Measurements from ENCODE around the gene NDRG2.

The NDRG2 gene

GRCh38 chr14:21023174-21023573 is 1.7 kb downstream of the NDRG2 start:
- Histone ChIP-seq H3K4me2 (no peak overlapping the region), H4K20me1 (ENCODE audit: insufficient read depth) (no peaks in the 10 kb centered on the region), H3K9ac (no peak overlapping the region), H3K79me2 (ENCODE audit: insufficient read depth, low read depth) (no peaks in the 10 kb centered on the region), H3K4me1 (ENCODE audit: low read depth, poor library complexity, severe bottlenecking) (no peaks in the 10 kb centered on the region), H3K36me3 (ENCODE audit: insufficient read depth) (no peaks in the 10 kb centered on the region), H3K4me3 (IDR thresholded peaks at IDR 0.05; ENCODE audit: insufficient read depth, low read depth, low read length) (no peak overlapping the region), H3K27ac (no peak overlapping the region), H2AFZ (ENCODE audit: low read depth) (no peak overlapping the region), H3K27me3 (ENCODE audit: insufficient read depth, low read depth) (no peaks in the 10 kb centered on the region)
- TF ChIP-seq, protein P1, sequence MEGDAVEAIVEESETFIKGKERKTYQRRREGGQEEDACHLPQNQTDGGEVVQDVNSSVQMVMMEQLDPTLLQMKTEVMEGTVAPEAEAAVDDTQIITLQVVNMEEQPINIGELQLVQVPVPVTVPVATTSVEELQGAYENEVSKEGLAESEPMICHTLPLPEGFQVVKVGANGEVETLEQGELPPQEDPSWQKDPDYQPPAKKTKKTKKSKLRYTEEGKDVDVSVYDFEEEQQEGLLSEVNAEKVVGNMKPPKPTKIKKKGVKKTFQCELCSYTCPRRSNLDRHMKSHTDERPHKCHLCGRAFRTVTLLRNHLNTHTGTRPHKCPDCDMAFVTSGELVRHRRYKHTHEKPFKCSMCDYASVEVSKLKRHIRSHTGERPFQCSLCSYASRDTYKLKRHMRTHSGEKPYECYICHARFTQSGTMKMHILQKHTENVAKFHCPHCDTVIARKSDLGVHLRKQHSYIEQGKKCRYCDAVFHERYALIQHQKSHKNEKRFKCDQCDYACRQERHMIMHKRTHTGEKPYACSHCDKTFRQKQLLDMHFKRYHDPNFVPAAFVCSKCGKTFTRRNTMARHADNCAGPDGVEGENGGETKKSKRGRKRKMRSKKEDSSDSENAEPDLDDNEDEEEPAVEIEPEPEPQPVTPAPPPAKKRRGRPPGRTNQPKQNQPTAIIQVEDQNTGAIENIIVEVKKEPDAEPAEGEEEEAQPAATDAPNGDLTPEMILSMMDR (conservative IDR thresholded peaks at IDR 0.05; ENCODE audit: low read depth, low read length), result no peak

- H3K36me3 ChIP-seq (ENCODE audit: insufficient read depth), result no peaks in the 10 kb centered on the region
- H3K4me1 ChIP-seq (ENCODE audit: low read depth, poor library complexity, severe bottlenecking), result no peaks in the 10 kb centered on the region
- no peaks in the 10 kb centered on the region for H3K79me2 ChIP-seq (ENCODE audit: insufficient read depth, low read depth)
- no peaks in the 10 kb centered on the region for H4K20me1 ChIP-seq (ENCODE audit: insufficient read depth)
- no peak overlapping the region for H3K27ac ChIP-seq
- TF ChIP-seq, protein P1 (conservative IDR thresholded peaks at IDR 0.05; ENCODE audit: low read depth, low read length), result no peak
- no peak overlapping the region for H3K4me3 ChIP-seq (IDR thresholded peaks at IDR 0.05; ENCODE audit: insufficient read depth, low read depth, low read length)
- no peaks in the 10 kb centered on the region for H3K27me3 ChIP-seq (ENCODE audit: insufficient read depth, low read depth)
- H3K4me2 ChIP-seq, result no peak overlapping the region
- no peak overlapping the region for H3K9ac ChIP-seq
- H2AFZ ChIP-seq (ENCODE audit: low read depth), result no peak overlapping the region
Observed at GRCh38 chr14:21022686-21023085, 2.2 kb downstream of the NDRG2 start.

GRCh38 chr14:21020977-21021545 is 3.8 kb downstream of the NDRG2 start:
- H3K4me1 ChIP-seq (ENCODE audit: low read depth, poor library complexity, severe bottlenecking), result no peaks in the 10 kb centered on the region
- H3K27ac ChIP-seq, result no peak overlapping the region
- no peak overlapping the region for H2AFZ ChIP-seq (ENCODE audit: low read depth)
- H3K9ac ChIP-seq, result no peak overlapping the region
- no peaks in the 10 kb centered on the region for H3K79me2 ChIP-seq (ENCODE audit: insufficient read depth, low read depth)
- H3K27me3 ChIP-seq (ENCODE audit: insufficient read depth, low read depth), result no peaks in the 10 kb centered on the region
- H3K4me2 ChIP-seq, result no peak overlapping the region
- no peak overlapping the region for H3K4me3 ChIP-seq (IDR thresholded peaks at IDR 0.05; ENCODE audit: insufficient read depth, low read depth, low read length)
- H4K20me1 ChIP-seq (ENCODE audit: insufficient read depth), result no peaks in the 10 kb centered on the region
- no peaks in the 10 kb centered on the region for H3K36me3 ChIP-seq (ENCODE audit: insufficient read depth)
- TF ChIP-seq, protein P1 (conservative IDR thresholded peaks at IDR 0.05; ENCODE audit: low read depth, low read length), result no peak

- Histone ChIP-seq H3K36me3 (ENCODE audit: insufficient read depth) (no peaks in the 10 kb centered on the region), H4K20me1 (ENCODE audit: insufficient read depth) (no peaks in the 10 kb centered on the region), H3K27ac (no peak overlapping the region), H3K27me3 (ENCODE audit: insufficient read depth, low read depth) (no peaks in the 10 kb centered on the region), H3K4me1 (ENCODE audit: low read depth, poor library complexity, severe bottlenecking) (no peaks in the 10 kb centered on the region), H3K9ac (no peak overlapping the region), H3K4me2 (no peak overlapping the region), H2AFZ (ENCODE audit: low read depth) (no peak overlapping the region), H3K4me3 (IDR thresholded peaks at IDR 0.05; ENCODE audit: insufficient read depth, low read depth, low read length) (no peak overlapping the region), H3K79me2 (ENCODE audit: insufficient read depth, low read depth) (no peaks in the 10 kb centered on the region)
- TF ChIP-seq, protein P1 (conservative IDR thresholded peaks at IDR 0.05; ENCODE audit: low read depth, low read length), result no peak
Observed at GRCh38 chr14:21019366-21019765, 5.5 kb downstream of the NDRG2 start.

Data from KMS-11 (cell line).